GM21737 (cell line): Measurements from ENCODE around the gene KIAA1671.
"Not testable (repeated sequence)": the region's sequence is repeated elsewhere in the genome, so short reads cannot be mapped to it uniquely, and the experiment has no call there.

ENCODE experiments used
- ATAC-seq: cut with Tn5 transposase; IDR thresholded peaks from one replicate; pipeline ENCODE4 v1.9.1; 2021; ENCODE audit warnings: mild to moderate bottlenecking, moderate library complexity; ENCODE audit not compliant: unreplicated experiment

The KIAA1671 gene

DNA sequence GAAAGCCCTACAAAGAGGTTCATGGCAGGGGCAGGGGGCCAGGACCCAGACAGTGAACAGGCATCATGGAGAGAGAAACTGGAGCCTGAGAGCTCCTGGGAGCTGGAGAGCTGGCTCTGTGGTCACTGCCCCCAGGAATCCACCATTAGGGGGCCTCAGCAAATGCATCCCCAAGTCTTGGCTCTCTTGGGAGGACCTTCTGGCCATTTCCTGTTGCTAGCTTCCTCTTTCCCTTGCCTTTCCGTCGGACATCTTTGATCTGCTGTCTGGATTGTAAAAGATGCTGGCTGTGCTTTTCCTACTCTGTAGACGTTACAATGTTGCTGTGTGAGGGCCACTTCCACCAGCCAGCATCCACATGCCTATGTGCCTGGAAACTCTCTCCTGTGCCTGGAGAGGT lies 259.8 kb downstream of the KIAA1671 start:
- no peak for ATAC-seq

DNA sequence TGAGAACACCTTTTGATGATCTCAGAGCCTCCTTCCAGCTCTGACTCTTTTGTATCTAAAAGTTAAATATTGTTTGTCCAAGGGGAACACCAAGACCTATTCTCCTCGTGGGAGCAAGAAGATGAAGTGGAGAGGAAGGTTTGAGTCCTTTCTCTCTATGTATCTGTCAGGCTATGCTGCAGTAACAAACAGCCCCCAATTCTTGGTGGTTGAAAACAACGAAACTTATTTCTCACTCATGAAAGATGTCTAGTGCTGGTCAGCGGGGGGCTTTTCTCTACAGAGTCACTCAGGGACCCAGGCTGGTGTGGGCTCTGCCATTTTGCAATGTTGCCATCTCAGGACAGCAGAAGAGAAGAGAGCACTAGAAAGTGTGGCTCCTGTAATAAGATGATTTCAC lies 260.7 kb downstream of the KIAA1671 start:
- no peak for ATAC-seq

DNA sequence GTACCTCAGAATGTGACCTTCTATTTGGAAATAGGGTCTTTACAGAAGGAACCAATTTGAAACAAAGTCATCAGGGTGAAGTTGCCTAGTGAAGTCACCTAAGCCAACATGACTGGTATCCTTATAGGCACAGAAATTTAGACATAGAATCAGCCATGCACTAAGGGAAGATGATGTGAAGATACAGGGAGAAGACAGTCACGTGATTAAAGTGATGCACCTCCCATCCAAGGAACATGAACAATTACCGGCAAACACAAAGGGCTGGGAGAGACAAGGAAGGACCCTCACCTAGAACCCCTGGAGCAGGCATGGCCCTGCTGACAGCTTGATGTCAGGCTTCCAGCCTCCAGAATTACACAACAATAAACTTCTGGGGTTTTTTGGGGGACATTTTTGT lies 263.7 kb downstream of the KIAA1671 start:
- ATAC-seq, result no peak

DNA sequence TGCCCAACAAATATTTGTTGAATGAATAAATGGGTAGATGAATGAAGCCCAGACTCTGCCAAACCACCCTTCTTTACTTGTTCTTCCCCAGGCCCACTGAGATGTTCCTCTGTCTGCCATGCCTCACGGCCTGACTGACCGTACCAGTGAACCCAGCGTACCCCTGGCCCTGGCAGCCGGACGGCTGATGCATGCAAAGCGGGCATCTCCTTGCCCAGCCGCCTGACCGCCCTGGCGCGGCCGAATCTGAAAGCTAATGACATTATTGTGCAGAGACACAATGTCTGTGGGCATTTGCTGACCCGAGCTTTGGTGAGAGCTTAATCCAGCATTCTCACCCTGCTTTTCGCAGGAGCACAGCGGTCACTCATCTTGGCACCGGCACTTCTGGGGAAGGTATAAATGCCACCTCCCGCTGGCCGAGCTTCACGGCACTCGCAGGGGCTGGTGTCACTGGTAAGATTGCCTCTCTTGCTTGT lies 266.7 kb downstream of the KIAA1671 start, which contains the start of gene CRYBB2:
Gene CRYBB2, plus strand, starts transcription at position 429 of the 479 bp plus-strand sequence. CDS start 1,791 bp downstream, outside the sequence.
- ATAC-seq, result no peak

DNA sequence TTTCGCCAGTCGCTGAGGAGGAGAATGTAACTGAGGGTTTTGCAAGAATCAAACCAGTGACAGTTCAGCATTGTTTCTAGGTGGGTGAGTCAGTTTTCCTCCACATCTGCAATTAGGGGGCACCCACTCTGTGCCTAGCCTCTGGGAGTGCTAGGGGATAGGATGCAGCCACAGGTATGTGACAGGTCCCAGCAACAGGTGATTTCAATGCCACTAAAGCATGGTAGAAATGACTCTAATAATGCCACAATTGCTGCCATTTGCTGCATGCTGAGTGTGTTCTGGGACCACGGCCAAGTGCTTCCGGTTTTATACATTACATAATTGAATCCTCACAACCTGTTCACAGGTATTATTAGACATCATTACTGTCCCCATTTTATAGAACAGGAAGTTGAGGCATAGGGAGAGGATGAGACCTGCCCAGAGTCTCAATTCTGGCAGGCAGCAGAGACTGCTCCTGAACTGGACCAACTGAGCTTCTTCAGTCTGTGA lies 267.5 kb downstream of the KIAA1671 start:
- no peak for ATAC-seq

DNA sequence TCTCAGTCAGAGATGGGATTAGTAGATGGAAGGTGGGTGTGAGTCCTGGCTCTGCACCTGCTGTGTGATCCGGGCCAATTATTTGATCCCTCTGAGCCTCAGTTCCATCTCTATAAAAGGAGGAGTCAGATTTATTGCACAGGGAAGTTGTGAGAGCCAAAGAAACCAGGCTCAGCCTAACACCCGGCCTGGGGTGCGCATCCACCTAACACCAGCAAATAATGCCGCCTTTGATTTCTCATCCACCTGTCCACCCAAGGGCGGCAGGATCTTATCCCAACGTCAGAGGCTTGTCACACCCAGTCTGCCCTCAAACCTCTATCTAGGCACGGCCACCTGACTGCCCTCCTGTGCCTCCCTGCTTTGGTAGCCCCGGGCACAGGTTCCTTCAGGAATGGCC lies 269.3 kb downstream of the KIAA1671 start:
- ATAC-seq, result no peak

DNA sequence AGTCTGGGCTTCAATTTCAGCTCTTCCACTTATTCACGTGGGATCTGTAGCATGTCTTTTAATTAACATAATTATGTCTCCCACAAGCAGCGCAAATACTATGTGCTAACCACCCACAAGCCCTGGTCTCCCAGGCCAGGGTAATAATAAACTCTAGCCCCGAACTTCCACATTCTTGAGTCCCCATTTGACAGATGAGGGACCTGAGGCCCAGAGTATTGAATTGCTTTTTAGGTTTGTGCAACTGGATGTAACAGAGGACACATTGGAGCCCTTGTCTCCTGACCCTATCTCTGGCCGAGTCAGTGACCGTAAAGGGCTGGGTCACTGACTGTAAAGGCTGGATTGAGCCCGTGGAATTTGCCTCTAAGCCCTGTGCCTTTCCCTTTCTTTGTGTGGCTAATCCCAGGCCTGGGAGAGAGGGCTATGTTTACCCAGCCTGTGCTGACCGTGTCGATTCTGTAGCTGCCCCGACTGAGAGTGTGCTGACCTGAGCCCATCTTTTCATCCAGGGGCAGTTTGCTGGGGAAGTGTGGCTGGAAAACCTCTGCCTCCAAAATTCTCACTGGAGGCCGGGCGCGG lies 270.8 kb downstream of the KIAA1671 start:
- no peak for ATAC-seq

DNA sequence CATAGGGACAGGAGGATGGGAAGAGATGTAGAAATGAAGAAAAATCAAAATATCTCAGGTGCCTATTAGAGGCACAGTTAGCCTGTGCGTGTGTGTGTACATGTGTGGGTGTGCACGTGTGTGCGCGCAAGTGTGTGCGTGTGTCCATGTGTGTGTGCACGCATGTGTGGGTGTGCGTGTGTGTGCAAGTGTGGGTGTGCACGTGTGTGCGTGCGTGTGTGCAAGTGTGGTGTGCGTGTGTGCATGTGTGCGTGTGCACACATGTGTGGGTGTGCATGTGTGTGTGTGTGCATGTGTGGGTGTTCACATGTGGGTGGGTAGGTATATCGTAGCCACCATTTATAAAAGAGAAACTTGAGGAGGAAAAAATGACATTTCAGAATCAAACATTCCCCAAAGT lies 276.3 kb downstream of the KIAA1671 start:
- ATAC-seq, result no peak

DNA sequence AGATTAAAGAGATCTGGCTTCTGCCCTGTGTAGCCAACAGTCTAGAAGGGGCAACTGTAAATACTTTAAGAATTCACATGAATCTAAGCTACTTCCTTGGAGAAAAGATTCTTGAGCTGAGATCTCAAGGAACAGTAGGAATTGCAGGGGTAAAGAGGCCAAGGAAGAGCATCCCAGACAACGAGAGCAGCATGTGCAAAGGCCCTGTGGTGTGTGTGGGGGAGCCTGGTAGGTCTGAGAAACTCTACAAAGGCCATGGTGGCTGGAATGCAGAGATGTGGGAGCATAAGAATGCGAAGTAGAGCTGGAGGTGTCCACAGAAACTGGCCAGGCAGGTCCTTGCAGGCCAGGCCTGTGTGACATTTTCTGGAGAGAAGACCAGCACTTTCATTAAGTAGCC lies 278.2 kb downstream of the KIAA1671 start:
- not testable (repeated sequence) for ATAC-seq

DNA sequence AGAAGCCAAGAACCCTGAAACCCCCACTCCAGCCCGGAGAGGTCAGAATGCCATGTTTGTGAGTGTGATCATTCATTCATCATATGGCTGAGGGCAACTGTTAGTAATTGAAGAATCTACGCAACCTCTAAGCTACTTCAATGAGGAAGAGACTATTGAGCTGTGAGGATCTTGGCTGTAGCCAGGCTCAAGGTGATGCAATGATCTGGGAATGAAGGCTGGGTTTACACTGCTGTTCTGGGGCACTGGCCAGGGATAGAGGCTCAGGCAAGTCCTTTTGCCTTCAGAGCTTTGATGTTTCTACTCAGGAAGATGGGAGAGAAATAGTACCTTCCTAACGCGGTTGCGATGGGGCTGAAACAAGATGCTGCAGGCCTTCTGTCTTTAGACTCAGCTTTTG lies 279.8 kb downstream of the KIAA1671 start:
- no peak for ATAC-seq

DNA sequence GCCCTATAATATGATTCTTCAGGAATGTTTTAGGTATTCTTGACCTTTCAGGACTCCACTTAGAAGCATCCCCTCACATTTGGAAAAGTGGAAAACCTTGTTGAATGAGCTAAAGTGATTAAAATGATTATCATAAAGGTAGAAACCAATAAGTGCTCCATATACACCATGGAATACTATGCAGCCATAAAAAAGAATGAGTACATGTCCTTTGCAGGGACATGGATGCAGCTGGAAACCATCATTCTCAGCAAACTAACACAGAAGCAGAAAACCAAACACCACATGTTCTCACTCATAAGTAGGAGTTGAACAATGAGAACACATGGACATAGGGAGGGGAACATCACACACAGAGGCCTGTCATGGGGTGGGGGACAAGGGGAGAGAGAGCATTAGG lies 281.2 kb downstream of the KIAA1671 start:
- ATAC-seq, result not testable (repeated sequence)

DNA sequence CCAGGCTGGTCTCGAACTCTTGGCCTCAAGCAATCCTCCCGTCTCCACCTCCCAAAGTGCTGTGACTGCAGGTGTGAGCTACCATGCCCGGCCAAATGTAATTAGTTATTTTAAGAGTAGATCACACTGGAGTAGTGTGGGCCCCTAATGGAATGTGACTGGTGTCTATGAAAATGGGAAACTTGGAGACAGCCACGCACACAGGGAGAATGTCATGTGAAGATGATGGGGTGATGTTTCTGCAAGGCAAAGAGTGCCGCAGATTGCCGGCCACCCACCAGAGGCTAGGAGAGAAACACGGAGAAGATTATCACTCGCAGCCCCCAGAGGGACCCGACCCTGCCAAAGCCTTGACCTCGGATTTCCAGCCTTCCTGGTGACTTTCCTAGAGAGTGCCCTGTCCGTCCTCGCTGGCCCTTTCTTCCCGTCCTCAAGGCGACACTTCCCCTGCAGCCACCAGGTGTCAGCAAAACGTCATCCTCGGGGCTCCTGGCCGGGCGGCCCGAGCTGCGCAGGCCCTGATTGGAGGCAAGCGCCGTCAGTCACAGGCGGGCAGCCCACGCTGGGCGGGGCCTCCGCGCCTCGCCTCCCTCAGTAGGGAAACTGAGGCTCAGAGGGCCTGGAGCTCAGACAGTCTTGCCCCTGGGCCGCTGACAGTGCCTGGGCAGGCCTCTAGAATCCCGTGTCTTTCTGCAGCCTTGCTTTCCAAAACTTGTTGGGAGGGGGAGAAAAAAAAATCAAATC lies 283.2 kb downstream of the KIAA1671 start:
- no peak for ATAC-seq

DNA sequence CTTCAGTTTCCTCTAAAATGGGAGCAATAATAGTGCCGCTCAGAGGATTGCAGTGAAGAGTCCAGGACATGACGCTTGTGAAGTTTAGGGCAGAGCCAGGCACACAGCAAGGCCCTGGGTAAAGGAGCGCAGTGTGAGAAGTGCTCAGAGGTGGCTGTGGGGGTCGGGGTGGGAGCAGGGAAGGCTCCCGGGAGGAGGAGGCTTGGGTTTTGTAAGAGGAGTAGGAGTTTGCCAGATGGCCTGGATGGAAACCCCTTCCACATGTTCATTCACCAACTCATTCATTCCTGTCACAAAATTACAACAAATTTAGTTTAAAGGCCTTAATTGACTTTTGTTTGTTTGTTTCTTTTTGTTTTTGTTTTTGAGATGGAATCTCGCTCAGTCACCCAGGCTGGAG lies 283.9 kb downstream of the KIAA1671 start:
- ATAC-seq, result no peak

DNA sequence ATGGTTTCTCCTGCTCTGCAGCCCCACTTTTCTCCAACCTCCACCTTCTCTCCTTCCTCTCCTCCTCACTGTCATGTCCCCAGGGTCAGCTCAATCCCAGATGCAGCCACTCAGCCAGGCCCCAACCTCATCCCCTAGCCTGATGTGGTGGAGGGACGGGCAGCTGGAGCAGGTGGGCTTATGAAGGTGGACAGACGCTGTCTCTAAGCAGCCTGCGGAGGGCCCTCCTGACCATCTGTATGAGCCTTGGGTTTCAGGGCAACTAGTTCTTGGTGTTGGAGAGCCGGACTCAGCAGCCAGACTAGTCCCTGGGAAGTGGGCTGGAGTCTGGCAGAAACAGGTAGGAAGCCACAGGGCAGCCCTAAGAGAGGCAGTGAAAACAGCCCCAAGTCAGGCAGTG lies 285.0 kb downstream of the KIAA1671 start:
- ATAC-seq, result no peak

DNA sequence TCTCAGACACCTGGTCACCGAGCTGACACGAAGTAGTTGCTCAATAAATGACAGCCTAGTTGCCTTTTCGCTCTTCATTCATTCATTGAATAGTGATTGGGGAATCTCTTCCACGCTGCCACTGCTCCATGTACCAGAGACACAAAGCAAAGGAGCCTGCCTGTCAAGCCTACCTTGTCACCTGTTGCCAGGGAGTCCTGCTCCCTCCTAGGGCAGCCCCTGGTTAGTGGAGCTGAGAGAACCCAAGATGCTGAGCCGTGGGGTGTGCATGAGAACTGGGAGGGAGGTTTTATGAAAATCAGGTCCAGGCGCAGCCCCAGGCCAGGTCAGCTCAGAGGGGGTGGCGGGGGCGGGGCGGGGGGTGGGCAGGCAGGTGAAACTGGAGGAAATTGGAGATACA lies 285.5 kb downstream of the KIAA1671 start:
- not testable (repeated sequence) for ATAC-seq
